Hepatocyte (in vitro differentiated cells): ENCODE results near the gene RELCH. TPM values are rescaled to one million over a fixed set of nuclear protein-coding genes. Genes with fewer than 3 reads are reported as not detected.

Experiments
- DNase-seq: peaks from one replicate; pipeline ENCODE4 v3.0.0-alpha.2; 2016; ENCODE audit warnings: low spot score
- H2AFZ ChIP-seq: fragments of 200-600 bp; sonication (generic); 2 replicates; pipeline ENCODE4 v1.6.0; 2016; ENCODE audit warnings: antibody characterized with exemption, mild to moderate bottlenecking
- H3K27ac ChIP-seq: fragments of 200-600 bp; sonication (generic); 2 replicates; pipeline ENCODE4 v1.5.1; 2016; ENCODE audit warnings: mild to moderate bottlenecking
- H3K27me3 ChIP-seq: fragments of 200-600 bp; sonication (generic); 2 replicates; pipeline ENCODE4 v1.6.1; 2016
- H3K36me3 ChIP-seq: fragments of 200-600 bp; sonication (generic); replicated peaks from 2 replicates; pipeline ENCODE4 v1.5.1; 2016; ENCODE audit warnings: low read depth; ENCODE audit not compliant: insufficient read depth
- H3K4me1 ChIP-seq: fragments of 200-600 bp; sonication (generic); 2 replicates; pipeline ENCODE4 v1.5.1; 2016; ENCODE audit warnings: mild to moderate bottlenecking, moderate library complexity; ENCODE audit not compliant: insufficient read depth
- H3K4me2 ChIP-seq: fragments of 200-600 bp; sonication (generic); 2 replicates; pipeline ENCODE4 v1.6.0; 2016
- H3K4me3 ChIP-seq: fragments of 200-600 bp; sonication (generic); 2 replicates; pipeline ENCODE4 v1.5.1; 2016; ENCODE audit warnings: mild to moderate bottlenecking
- H3K79me2 ChIP-seq: fragments of 200-600 bp; sonication (generic); 2 replicates; pipeline ENCODE4 v1.6.0; 2017; ENCODE audit warnings: mild to moderate bottlenecking
- H3K9me2 ChIP-seq: fragments of 200-600 bp; sonication (generic); replicated peaks from 2 replicates; pipeline ENCODE4 v1.6.0; 2017; ENCODE audit warnings: mild to moderate bottlenecking; ENCODE audit not compliant: insufficient read depth
- H3K9me3 ChIP-seq: fragments of 200-600 bp; sonication (generic); 2 replicates; pipeline ENCODE4 v1.5.1; 2016; ENCODE audit warnings: low read depth, mild to moderate bottlenecking
- H4K20me1 ChIP-seq: fragments of 200-600 bp; sonication (generic); 2 replicates; pipeline ENCODE4 v1.6.0; 2016; ENCODE audit warnings: mild to moderate bottlenecking; ENCODE audit not compliant: insufficient read depth, poor library complexity, severe bottlenecking
- CTCF ChIP-seq: fragments of 200-600 bp; sonication (generic); IDR thresholded peaks from 2 replicates; pipeline ENCODE4 v1.5.1; 2016; ENCODE audit warnings: antibody characterized with exemption, mild to moderate bottlenecking; ENCODE audit not compliant: poor library complexity
- EZH2 ChIP-seq: fragments of 200-600 bp; sonication (generic); IDR thresholded peaks from 2 replicates; pipeline ENCODE4 v1.6.1; 2016; ENCODE audit warnings: antibody characterized with exemption, mild to moderate bottlenecking, borderline replicate concordance
- EZH2phosphoT487 ChIP-seq: fragments of 200-600 bp; sonication (generic); IDR thresholded peaks from one replicate; pipeline ENCODE4 v1.6.1; 2018; ENCODE audit warnings: antibody characterized with exemption, mild to moderate bottlenecking, low read depth, moderate library complexity; ENCODE audit not compliant: unreplicated experiment, severe bottlenecking
- WGBS: methylation state at CpG from one replicate; pipeline ENCODE4 v1.1.6; 2016; ENCODE audit warnings: low lambda C conversion rate; ENCODE audit errors: missing lambda C conversion rate; 5-methylcytosine and 5-hydroxymethylcytosine counted together
- polyA plus RNA-seq: library from polyadenylated mRNA; unstranded; fragments of >200 nt; fragmentation: Nextera tagmentation; extraction: Ambion mirVana; gene quantifications from 2 replicates; pipeline ENCODE4 v1.2.1, GENCODE V29; 2016
- total RNA-seq: library from RNA; depleted of rRNA; stranded (reverse); fragments of >200 nt; gene quantifications from 2 replicates; pipeline ENCODE4 v1.2.3, GENCODE V29; 2014

RELCH gene
- total and polyA plus RNA-seq, 2 experiments from 2014 or later, result 8.3 to 45.8 TPM

GRCh38 chr18:62214790-62215189 lies 27.7 kb downstream of the RELCH start:
- Histone ChIP-seq H3K9me3 (no peaks in the 10 kb centered on the region), H3K79me2 (peaks cover 38% of the 10 kb centered on the region), H3K27ac (no peak overlapping the region), H3K4me3 (no peak overlapping the region), H3K9me2 (no peaks in the 10 kb centered on the region), H3K4me1 (no peaks in the 10 kb centered on the region), H3K27me3 (no peaks in the 10 kb centered on the region), H3K4me2 (no peak overlapping the region), H3K36me3 (no peaks in the 10 kb centered on the region), H4K20me1 (no peaks in the 10 kb centered on the region), H2AFZ (no peak overlapping the region)
- TF ChIP-seq CTCF, result no peak
- TF ChIP-seq EZH2phosphoT487, result no peak
- no peak for TF ChIP-seq EZH2
- 78% methylated on average over 1 of the region's 1 CpG for WGBS
- DNase-seq, result no peak

- H3K27ac ChIP-seq, result no peak overlapping the region
- no peak overlapping the region for H2AFZ ChIP-seq
- TF ChIP-seq CTCF (no peak), EZH2 (no peak), EZH2phosphoT487 (no peak)
- H4K20me1 ChIP-seq, result no peaks in the 10 kb centered on the region
- H3K4me2 ChIP-seq, result no peak overlapping the region
- H3K9me3 ChIP-seq, result peaks cover 5% of the 10 kb centered on the region
- H3K36me3 ChIP-seq, result peaks cover 10% of the 10 kb centered on the region
- no peak for DNase-seq
- H3K9me2 ChIP-seq, result no peaks in the 10 kb centered on the region
- no peaks in the 10 kb centered on the region for H3K4me1 ChIP-seq
- H3K79me2 ChIP-seq, result no peaks in the 10 kb centered on the region
- no peaks in the 10 kb centered on the region for H3K27me3 ChIP-seq
- H3K4me3 ChIP-seq, result no peak overlapping the region
- 100% methylated on average over 2 of the region's 2 CpGs for WGBS
Measured at GRCh38 chr18:62224229-62224628, 37.2 kb downstream of the RELCH start.

GRCh38 chr18:62226047-62226446 lies 39.0 kb downstream of the RELCH start:
- Histone ChIP-seq H4K20me1 (no peaks in the 10 kb centered on the region), H2AFZ (no peak overlapping the region), H3K79me2 (no peaks in the 10 kb centered on the region), H3K4me2 (no peak overlapping the region), H3K4me3 (no peak overlapping the region), H3K36me3 (peaks cover 10% of the 10 kb centered on the region), H3K9me3 (peaks cover 5% of the 10 kb centered on the region), H3K4me1 (no peaks in the 10 kb centered on the region), H3K27me3 (no peaks in the 10 kb centered on the region), H3K9me2 (no peaks in the 10 kb centered on the region), H3K27ac (no peak overlapping the region)
- DNase-seq, result no peak
- WGBS, result 97% methylated on average over 3 of the region's 3 CpGs
- TF ChIP-seq CTCF (no peak), EZH2 (no peak), EZH2phosphoT487 (no peak)

GRCh38 chr18:62236252-62236651 lies 49.2 kb downstream of the RELCH start:
- H3K27ac ChIP-seq, result no peak overlapping the region
- no peaks in the 10 kb centered on the region for H3K36me3 ChIP-seq
- H3K27me3 ChIP-seq, result no peaks in the 10 kb centered on the region
- WGBS, result 95% methylated on average over 1 of the region's 1 CpG
- H3K9me2 ChIP-seq, result no peaks in the 10 kb centered on the region
- no peaks in the 10 kb centered on the region for H3K4me1 ChIP-seq
- no peaks in the 10 kb centered on the region for H3K9me3 ChIP-seq
- no peaks in the 10 kb centered on the region for H3K79me2 ChIP-seq
- no peaks in the 10 kb centered on the region for H4K20me1 ChIP-seq
- H2AFZ ChIP-seq, result no peak overlapping the region
- no peak for DNase-seq
- no peak overlapping the region for H3K4me3 ChIP-seq
- TF ChIP-seq EZH2, result no peak
- TF ChIP-seq CTCF, result no peak
- TF ChIP-seq EZH2phosphoT487, result no peak
- H3K4me2 ChIP-seq, result no peak overlapping the region
